K562 (cell line): Measurements from ENCODE around the gene OR2T8. TPM values are rescaled to one million over a fixed set of nuclear protein-coding genes. Genes with fewer than 3 reads are reported as not detected.

Source experiments
- ATAC-seq: fragments of 200-7000 bp; cut with Tn5 transposase; 3 replicates; pipeline ENCODE4 v1.9.1; 2020; ENCODE audit warnings: moderate library complexity
- BruUV-seq: library from RNA; stranded (reverse); fragments of 400-500 nt; replicated peaks from 2 replicates; lab custom pipeline; 2021; lab: Mats Ljungman, UMichigan
- CTCF ChIA-PET: fragments of 300-600 bp; formaldehyde crosslinking; extraction: SDS; loops from one replicate; lab custom pipeline; 2021; ENCODE audit warnings: low intra/inter-chr PET ratio; lab: Yijun Ruan, JAX
- POLR2A ChIA-PET: fragments of 300-600, 350-650 bp; sonication (Branson Sonifier 250); formaldehyde crosslinking; extraction: SDS; loops from one replicate; lab custom pipeline; 2021; ENCODE audit warnings: antibody characterized with exemption, inconsistent platforms; lab: Yijun Ruan, JAX
- DNase-seq, 4 experiments: peaks; one replicate each; pipeline versions ENCODE4 v3.0.0 to v3.0.0-alpha.2; 2011 to 2018; ENCODE audit warnings: low spot score in 3 of 4, mixed read lengths in 3 of 4; ENCODE audit errors: extremely low read depth in 1 of 4
- FAIRE-seq: peaks from 2 replicates; lab custom pipeline; 2011; peaks lifted over from hg19 to GRCh38; lab: Jason Lieb, UNC
- H2AFZ ChIP-seq: 2 replicates; pipeline ENCODE4 v1.6.0; 2011; ENCODE audit warnings: low read depth, low read length, control low read depth, inconsistent platforms
- H3K27ac ChIP-seq: fragments of 200-600 bp; 3 replicates; pipeline ENCODE4 v1.8.0; 2011; ENCODE audit warnings: low read depth, mild to moderate bottlenecking, control low read depth, inconsistent platforms, low read length, moderate library complexity, mixed read lengths; ENCODE audit errors: extremely low read depth
- H3K27me3 ChIP-seq, 2 experiments: fragments of 300-600 bp in 1 of 2; 2 replicates in 1 of 2; 3 replicates in 1 of 2; pipeline versions ENCODE4 v1.6.0 to v1.8.0; 2011; ENCODE audit warnings: inconsistent platforms in 2 of 2, low read length in 2 of 2, mild to moderate bottlenecking in 1 of 2, mixed read lengths in 1 of 2, moderate library complexity in 1 of 2; ENCODE audit not compliant: control insufficient read depth in 2 of 2, insufficient read depth in 2 of 2
- H3K36me3 ChIP-seq: fragments of 300-600 bp; 3 replicates; pipeline ENCODE4 v1.8.0; 2011; ENCODE audit warnings: mild to moderate bottlenecking, low read length, inconsistent platforms; ENCODE audit not compliant: control insufficient read depth, insufficient read depth
- H3K4me1 ChIP-seq, 2 experiments: fragments of 200-600 bp in 1 of 2; replicated peaks in 1 of 2; 2 replicates in 1 of 2; 3 replicates in 1 of 2; pipeline versions ENCODE4 v1.5.1 to v1.8.0; 2011; ENCODE audit warnings: inconsistent platforms in 2 of 2, low read length in 2 of 2, mild to moderate bottlenecking in 1 of 2, mixed read lengths in 1 of 2, moderate library complexity in 1 of 2; ENCODE audit not compliant: control insufficient read depth in 2 of 2, insufficient read depth in 2 of 2
- H3K4me2 ChIP-seq: 2 replicates; pipeline ENCODE4 v1.6.1; 2011; ENCODE audit warnings: low read length, control low read depth, inconsistent platforms, mixed read lengths; ENCODE audit not compliant: insufficient read depth
- H3K4me3 ChIP-seq: fragments of 200-600 bp; sonication (generic), shearing (Covaris generic); 2 replicates; pipeline ENCODE4 v1.5.1; 2016; ENCODE audit warnings: control low read depth, inconsistent platforms
- H3K79me2 ChIP-seq: fragments of 200-600 bp; 3 replicates; pipeline ENCODE4 v1.8.0; 2011; ENCODE audit warnings: low read length, inconsistent platforms; ENCODE audit not compliant: control insufficient read depth, insufficient read depth
- H3K9ac ChIP-seq, 2 experiments: 2 replicates each; pipeline versions ENCODE4 v1.6.0 to v1.6.1; 2011; ENCODE audit warnings: low read depth in 2 of 2, low read length in 2 of 2, control low read depth in 1 of 2, inconsistent platforms in 1 of 2, mild to moderate bottlenecking in 1 of 2, mixed read lengths in 1 of 2; ENCODE audit not compliant: insufficient read depth in 1 of 2
- H3K9me1 ChIP-seq: one replicate; pipeline ENCODE4 v1.6.0; 2011; ENCODE audit warnings: inconsistent platforms, mild to moderate bottlenecking, low read length, moderate library complexity; ENCODE audit not compliant: control insufficient read depth, insufficient read depth
- H3K9me3 ChIP-seq: replicated peaks from 2 replicates; pipeline ENCODE4 v1.5.1; 2011; ENCODE audit warnings: low read depth, low read length, inconsistent platforms; ENCODE audit not compliant: control insufficient read depth, insufficient read depth
- H4K20me1 ChIP-seq: replicated peaks from 2 replicates; pipeline ENCODE4 v1.6.1; 2011; ENCODE audit warnings: low read length, inconsistent platforms, mixed read lengths; ENCODE audit not compliant: control insufficient read depth, insufficient read depth
- EHMT2 ChIP-seq: fragments of 450-650 bp; IDR thresholded peaks from 2 replicates; pipeline ENCODE4 v1.6.1; 2018; ENCODE audit warnings: antibody characterized with exemption
- ETS2 ChIP-seq: IDR thresholded peaks from 2 replicates; pipeline ENCODE4 v1.6.1; 2016; ENCODE audit warnings: borderline replicate concordance, missing genetic modification characterization, mild to moderate bottlenecking, moderate library complexity, missing compliant biosample characterization; ENCODE audit not compliant: poor library complexity, severe bottlenecking
- NCOR1 ChIP-seq: fragments of 450-650 bp; IDR thresholded peaks from 2 replicates; pipeline ENCODE4 v1.6.1; 2016; ENCODE audit warnings: mild to moderate bottlenecking, moderate library complexity
- PPARD ChIP-seq: fragments of 250-450 bp; sonication (Bioruptor Pico); IDR thresholded peaks from 2 replicates; pipeline ENCODE4 v1.8.0; 2022; ENCODE audit warnings: inconsistent platforms, mild to moderate bottlenecking, moderate library complexity
- RBFOX2 ChIP-seq: fragments of 200-400 bp; formaldehyde crosslinking; IDR thresholded peaks from 2 replicates; pipeline ENCODE4 v1.6.1; 2017; ENCODE audit warnings: low read depth, mild to moderate bottlenecking, low read length, moderate library complexity
- TAF1 ChIP-seq: IDR thresholded peaks from 2 replicates; pipeline ENCODE4 v1.6.1; 2011; ENCODE audit warnings: mild to moderate bottlenecking, low read length, moderate library complexity; ENCODE audit not compliant: insufficient read depth, control insufficient read depth, severe bottlenecking; ENCODE audit errors: extremely low read depth
- TOE1 ChIP-seq, 2 experiments: fragments of 450-650 bp in 1 of 2; sonication (generic) in 1 of 2; formaldehyde crosslinking in 1 of 2; IDR thresholded peaks; 2 replicates each; pipeline versions ENCODE4 v1.7.1 to v1.8.0; 2016 to 2022; ENCODE audit warnings: borderline replicate concordance in 2 of 2, mild to moderate bottlenecking in 2 of 2, antibody characterized with exemption in 1 of 2, inconsistent platforms in 1 of 2, low read depth in 1 of 2, missing genetic modification reagents in 1 of 2, moderate library complexity in 1 of 2
- ZNF146 ChIP-seq: IDR thresholded peaks from one replicate; pipeline ENCODE4 v1.6.1; 2018; ENCODE audit warnings: missing compliant biosample characterization; ENCODE audit not compliant: unreplicated experiment
- ZNF57 ChIP-seq: fragments of 450-650 bp; formaldehyde crosslinking; IDR thresholded peaks from 2 replicates; pipeline ENCODE4 v1.4.0; 2020; ENCODE audit warnings: mild to moderate bottlenecking, moderate library complexity
- ZNF740 ChIP-seq, 3 experiments: fragments of 200-800 bp in 1 of 3; sonication (Bioruptor generic) in 1 of 3; sonication (generic) in 1 of 3; formaldehyde crosslinking in 1 of 3; IDR thresholded peaks; 2 replicates each; pipeline versions ENCODE4 v1.6.1 to v1.8.0; 2016 to 2022; ENCODE audit warnings: mild to moderate bottlenecking in 2 of 3, missing compliant biosample characterization in 2 of 3, missing genetic modification characterization in 2 of 3, missing genetic modification reagents in 1 of 3
- WGBS: fragments of 100-300 bp; shearing (Covaris generic); methylation state at CpG from one replicate; pipeline ENCODE4 v1.1.6; 2016; ENCODE audit warnings: low coverage, mixed read lengths; ENCODE audit not compliant: insufficient coverage; ENCODE audit errors: missing lambda C conversion rate; 5-methylcytosine and 5-hydroxymethylcytosine counted together
- in situ Hi-C: fragments of 300-500 bp; cut with MboI; formaldehyde crosslinking; loops from 4 replicates; pipeline ENCODE4 v1.15.0; 2018; ENCODE audit warnings: inconsistent platforms, mixed read lengths
- intact Hi-C: fragments of 100-400 bp; cut with micrococcal nuclease; formaldehyde crosslinking; loops from 2 replicates; pipeline ENCODE4 v1.14.2; 2022
- polyA plus RNA-seq, 8 experiments: library from polyadenylated mRNA; depleted of rRNA in 4 of 8; stranded (reverse) in 5 of 8; unstranded in 3 of 8; fragments of >200 nt; fragmentation: Nextera tagmentation in 2 of 8; fragmentation: Illumina TruSeq in 1 of 8; extraction: Ambion mirVana in 2 of 8; extraction: Trizol in 1 of 8; gene quantifications; 2 replicates each; pipeline versions ENCODE4 v1.2.1 to v1.2.3, GENCODE V29; 2011 to 2014; ENCODE audit warnings: inconsistent platforms in 1 of 8, missing spikeins in 1 of 8
- total RNA-seq, 7 experiments: library from RNA; depleted of rRNA in 6 of 7; stranded (reverse); fragments of >200 nt in 6 of 7; fragmentation: Illumina TruSeq in 2 of 7; extraction: Trizol in 2 of 7; gene quantifications; 2 replicates each; pipeline versions ENCODE4 v1.2.1 to v1.2.3, GENCODE V29; 2011 to 2021; ENCODE audit warnings: low replicate concordance in 1 of 7
- TF ChIP-seq, protein P1 (sequence below), 2 experiments: fragments of 450-650 bp in 1 of 2; sonication (generic) in 1 of 2; formaldehyde crosslinking in 1 of 2; IDR thresholded peaks; 2 replicates each; pipeline versions ENCODE4 v1.7.1 to v1.9.0; 2016 to 2022; ENCODE audit warnings: inconsistent platforms in 1 of 2, mild to moderate bottlenecking in 1 of 2, missing genetic modification reagents in 1 of 2

OR2T8 gene
- total and polyA plus RNA-seq, 9 of the 15 experiments (the other 6 are each of a cell fraction or from before 2014, with no cell fraction given) = 0.08 to 0.46 (median 0.31) TPM; not detected in 3

DNA sequence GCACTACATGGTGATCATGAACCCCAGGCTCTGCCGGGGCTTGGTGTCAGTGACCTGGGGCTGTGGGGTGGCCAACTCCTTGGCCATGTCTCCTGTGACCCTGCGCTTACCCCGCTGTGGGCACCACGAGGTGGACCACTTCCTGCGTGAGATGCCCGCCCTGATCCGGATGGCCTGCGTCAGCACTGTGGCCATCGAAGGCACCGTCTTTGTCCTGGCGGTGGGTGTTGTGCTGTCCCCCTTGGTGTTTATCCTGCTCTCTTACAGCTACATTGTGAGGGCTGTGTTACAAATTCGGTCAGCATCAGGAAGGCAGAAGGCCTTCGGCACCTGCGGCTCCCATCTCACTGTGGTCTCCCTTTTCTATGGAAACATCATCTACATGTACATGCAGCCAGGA, 24.1 kb upstream of the OR2T8 start:
- no peaks in the 10 kb centered on the region for H3K36me3 ChIP-seq
- H3K4me2 ChIP-seq = no peak overlapping the region
- no peak overlapping the region for H3K4me3 ChIP-seq
- H3K79me2 ChIP-seq = no peaks in the 10 kb centered on the region
- in situ Hi-C loops = no loop called here
- FAIRE-seq (no peak), ATAC-seq (no peak), DNase-seq (no peak)
- no peaks in the 10 kb centered on the region for H3K4me1 ChIP-seq
- H3K9me1 ChIP-seq = no peaks in the 10 kb centered on the region
- no peaks in the 10 kb centered on the region for H4K20me1 ChIP-seq
- no peak overlapping the region for H3K9ac ChIP-seq
- no peaks in the 10 kb centered on the region for H3K27me3 ChIP-seq
- intact Hi-C loops = no loop called here
- BruUV-seq = no TSS peak
- H3K27ac ChIP-seq = no peak overlapping the region
- H2AFZ ChIP-seq = no peak overlapping the region
- WGBS = 80% methylated on average over 14 of the region's 14 CpGs
- POLR2A ChIA-PET = interaction anchor here (1.5 to 1.6 kb wide), 2 partner anchors 9 to 11 kb away, joined by 4 to 6 read pairs; no protein-coding TSS in a partner anchor
- CTCF ChIA-PET = no interaction called here
- no peaks in the 10 kb centered on the region; the same call in none of the 2 replicates for H3K9me3 ChIP-seq
- TF ChIP-seq EHMT2 = no peak
- no peak for TF ChIP-seq TOE1 (IDR thresholded peaks at IDR 0.05; ENCODE audit: borderline replicate concordance)
- no peak for TF ChIP-seq TOE1 (CRISPR knock-in tag; IDR thresholded peaks at IDR 0.05; ENCODE audit: borderline replicate concordance, low read depth)
- no peak for TF ChIP-seq NCOR1
- TF ChIP-seq ZNF146 (CRISPR knock-in tag) = no peak
- TF ChIP-seq, protein P1, sequence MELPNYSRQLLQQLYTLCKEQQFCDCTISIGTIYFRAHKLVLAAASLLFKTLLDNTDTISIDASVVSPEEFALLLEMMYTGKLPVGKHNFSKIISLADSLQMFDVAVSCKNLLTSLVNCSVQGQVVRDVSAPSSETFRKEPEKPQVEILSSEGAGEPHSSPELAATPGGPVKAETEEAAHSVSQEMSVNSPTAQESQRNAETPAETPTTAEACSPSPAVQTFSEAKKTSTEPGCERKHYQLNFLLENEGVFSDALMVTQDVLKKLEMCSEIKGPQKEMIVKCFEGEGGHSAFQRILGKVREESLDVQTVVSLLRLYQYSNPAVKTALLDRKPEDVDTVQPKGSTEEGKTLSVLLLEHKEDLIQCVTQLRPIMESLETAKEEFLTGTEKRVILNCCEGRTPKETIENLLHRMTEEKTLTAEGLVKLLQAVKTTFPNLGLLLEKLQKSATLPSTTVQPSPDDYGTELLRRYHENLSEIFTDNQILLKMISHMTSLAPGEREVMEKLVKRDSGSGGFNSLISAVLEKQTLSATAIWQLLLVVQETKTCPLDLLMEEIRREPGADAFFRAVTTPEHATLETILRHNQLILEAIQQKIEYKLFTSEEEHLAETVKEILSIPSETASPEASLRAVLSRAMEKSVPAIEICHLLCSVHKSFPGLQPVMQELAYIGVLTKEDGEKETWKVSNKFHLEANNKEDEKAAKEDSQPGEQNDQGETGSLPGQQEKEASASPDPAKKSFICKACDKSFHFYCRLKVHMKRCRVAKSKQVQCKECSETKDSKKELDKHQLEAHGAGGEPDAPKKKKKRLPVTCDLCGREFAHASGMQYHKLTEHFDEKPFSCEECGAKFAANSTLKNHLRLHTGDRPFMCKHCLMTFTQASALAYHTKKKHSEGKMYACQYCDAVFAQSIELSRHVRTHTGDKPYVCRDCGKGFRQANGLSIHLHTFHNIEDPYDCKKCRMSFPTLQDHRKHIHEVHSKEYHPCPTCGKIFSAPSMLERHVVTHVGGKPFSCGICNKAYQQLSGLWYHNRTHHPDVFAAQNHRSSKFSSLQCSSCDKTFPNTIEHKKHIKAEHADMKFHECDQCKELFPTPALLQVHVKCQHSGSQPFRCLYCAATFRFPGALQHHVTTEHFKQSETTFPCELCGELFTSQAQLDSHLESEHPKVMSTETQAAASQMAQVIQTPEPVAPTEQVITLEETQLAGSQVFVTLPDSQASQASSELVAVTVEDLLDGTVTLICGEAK (IDR thresholded peaks at IDR 0.05) = no peak
- TF ChIP-seq, protein P1 (CRISPR knock-in tag; IDR thresholded peaks at IDR 0.05) = no peak
- no peak for TF ChIP-seq TAF1
- TF ChIP-seq ETS2 (tag) = no peak
- TF ChIP-seq ZNF57 (CRISPR knock-in tag) = no peak
- no peak for TF ChIP-seq RBFOX2
- no peak for TF ChIP-seq ZNF740 (CRISPR knock-in tag; IDR thresholded peaks at IDR 0.05)
- no peak for TF ChIP-seq ZNF740 (tag; IDR thresholded peaks at IDR 0.05)
- TF ChIP-seq PPARD = no peak
